ENCODE data around the gene NPEPPS.
"Not testable (repeated sequence)": the region's sequence is repeated elsewhere in the genome, so short reads cannot be mapped to it uniquely, and the experiment has no call there.

The NPEPPS gene

GRCh38 chr17:47530557-47531232 is at the start of gene NPEPPS:
TSS of gene NPEPPS (plus strand) at chr17:47531108. CDS start at chr17:47531301, 193 bp downstream.
- DNase-seq, result not testable (repeated sequence)

GRCh38 chr17:47491841-47492212 is 39.1 kb upstream of the NPEPPS start:
- DNase-seq, result not testable (repeated sequence)

GRCh38 chr17:47499074-47499473 is 31.8 kb upstream of the NPEPPS start:
- DNase-seq, result not testable (repeated sequence)

GRCh38 chr17:47499494-47499893 is 31.4 kb upstream of the NPEPPS start:
- DNase-seq, result not testable (repeated sequence)

- DNase-seq, result not testable (repeated sequence)
Measured at GRCh38 chr17:47500620-47501019, 30.3 kb upstream of the NPEPPS start.

GRCh38 chr17:47502122-47502731 is 28.7 kb upstream of the NPEPPS start:
- not testable (repeated sequence) for DNase-seq

- DNase-seq, result not testable (repeated sequence)
Measured at GRCh38 chr17:47502776-47503455, 28.0 kb upstream of the NPEPPS start.

- not testable (repeated sequence) for DNase-seq
Measured at GRCh38 chr17:47511701-47512146, 19.2 kb upstream of the NPEPPS start.

- not testable (repeated sequence) for DNase-seq
Measured at GRCh38 chr17:47513301-47513700, 17.6 kb upstream of the NPEPPS start.

- DNase-seq, result not testable (repeated sequence)
Measured at GRCh38 chr17:47518880-47519279, 12.0 kb upstream of the NPEPPS start.

- not testable (repeated sequence) for DNase-seq
Measured at GRCh38 chr17:47519365-47519764, 11.5 kb upstream of the NPEPPS start.

- DNase-seq, result not testable (repeated sequence)
Measured at GRCh38 chr17:47520279-47520678, 10.6 kb upstream of the NPEPPS start.

GRCh38 chr17:47521434-47521833 is 9.5 kb upstream of the NPEPPS start:
- DNase-seq, result not testable (repeated sequence)

- not testable (repeated sequence) for DNase-seq
Measured at GRCh38 chr17:47522341-47522740, 8.6 kb upstream of the NPEPPS start.

- not testable (repeated sequence) for DNase-seq
Measured at GRCh38 chr17:47531233-47531820, 419 bp downstream of the NPEPPS start.

GRCh38 chr17:47539085-47539484 is 8.2 kb downstream of the NPEPPS start:
- DNase-seq, result not testable (repeated sequence)

GRCh38 chr17:47541676-47542075 is 10.8 kb downstream of the NPEPPS start:
- not testable (repeated sequence) for DNase-seq

GRCh38 chr17:47544327-47544726 is 13.4 kb downstream of the NPEPPS start:
- not testable (repeated sequence) for DNase-seq

- not testable (repeated sequence) for DNase-seq
Measured at GRCh38 chr17:47554733-47555132, 23.8 kb downstream of the NPEPPS start.

- not testable (repeated sequence) for DNase-seq
Measured at GRCh38 chr17:47556108-47556507, 25.2 kb downstream of the NPEPPS start.

GRCh38 chr17:47560517-47561043 is 29.7 kb downstream of the NPEPPS start:
- not testable (repeated sequence) for DNase-seq

- DNase-seq, result not testable (repeated sequence)
Measured at GRCh38 chr17:47561698-47562405, 30.9 kb downstream of the NPEPPS start.

Measured in cortex of kidney (tissue), 1 donor.